Measurements from ENCODE around the gene MYO7B. TPM values are rescaled to one million over a fixed set of nuclear protein-coding genes. Genes with fewer than 3 reads are reported as not detected.
A peak's percentile ranks its signal among the peaks of the same experiment; 100 is the strongest.

The MYO7B gene
- total and polyA plus RNA-seq, 2 experiments from 2014 or later: 17.6 to 20.1 TPM

DNA sequence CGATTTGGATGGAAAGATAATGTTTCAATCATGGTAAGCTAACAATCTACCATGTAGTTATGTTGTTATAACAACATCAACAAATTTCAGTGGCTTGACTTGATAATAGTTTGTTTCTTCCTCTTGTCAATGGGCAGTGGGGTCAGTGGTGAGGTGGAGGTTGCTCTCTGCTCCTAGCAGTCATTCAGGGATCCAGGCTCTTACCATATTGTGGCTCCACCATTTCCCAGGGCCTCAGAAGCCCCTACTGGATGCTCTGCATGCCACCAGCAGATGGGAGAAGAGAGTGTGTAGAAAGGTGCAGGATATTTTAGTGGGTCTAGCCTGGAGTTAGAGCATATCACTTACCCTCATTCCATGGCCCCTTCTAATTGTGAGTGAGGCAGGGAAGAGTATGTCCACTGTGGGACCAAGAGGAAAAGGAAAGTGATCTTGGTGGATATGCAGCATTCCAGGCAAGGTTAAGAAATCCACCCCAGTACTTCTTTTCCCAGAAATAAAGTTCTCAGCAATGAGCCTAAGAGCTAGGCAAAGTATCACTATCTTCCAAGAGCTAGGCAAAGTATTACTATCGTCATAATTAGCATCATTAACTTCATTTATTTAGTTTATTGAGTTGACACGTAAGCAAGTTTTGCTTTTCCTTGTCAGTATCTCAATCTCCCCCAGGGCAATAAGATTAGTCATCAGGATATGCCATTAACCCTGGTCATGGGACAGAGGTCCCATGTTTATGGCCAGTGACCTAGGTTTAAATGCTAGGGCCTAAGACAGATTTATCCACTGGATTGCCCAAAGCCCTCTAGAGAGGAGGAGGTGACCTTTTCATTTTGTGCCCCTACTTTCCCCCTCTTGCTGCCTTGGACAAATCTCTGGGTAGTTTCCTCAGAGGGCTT, 5.0 kb upstream of the MYO7B start:
- Histone ChIP-seq H2AFZ (no peak overlapping the region), H3K36me3 (replicated peaks; ENCODE audit: insufficient read depth, low read depth) (no peaks in the 10 kb centered on the region), H3K4me3 (no peak overlapping the region), H3K4me1 (ENCODE audit: insufficient read depth) (peaks cover 3% of the 10 kb centered on the region), H3K79me2 (peaks cover 6% of the 10 kb centered on the region), H3K9me2 (replicated peaks; ENCODE audit: insufficient read depth) (no peaks in the 10 kb centered on the region), H3K27ac (peak overlapping the region; percentile 88), H4K20me1 (ENCODE audit: insufficient read depth, poor library complexity, severe bottlenecking) (no peaks in the 10 kb centered on the region), H3K9me3 (ENCODE audit: low read depth) (no peaks in the 10 kb centered on the region), H3K4me2 (no peak overlapping the region), H3K27me3 (no peaks in the 10 kb centered on the region)
- no peak for DNase-seq (ENCODE audit: low spot score)
- TF ChIP-seq EZH2 (IDR thresholded peaks at IDR 0.05; ENCODE audit: borderline replicate concordance): no peak
- peak; percentile 4 for TF ChIP-seq CTCF (IDR thresholded peaks at IDR 0.05; ENCODE audit: poor library complexity)
- 80% methylated on average over 3 of the region's 3 CpGs for WGBS (ENCODE audit: low lambda C conversion rate, missing lambda C conversion rate)

GRCh38 chr2:127531221-127531648, 4.2 kb upstream of the MYO7B start:
- Histone ChIP-seq H3K9me2 (replicated peaks; ENCODE audit: insufficient read depth) (no peaks in the 10 kb centered on the region), H3K27ac (peak overlapping the region; percentile 88), H3K36me3 (replicated peaks; ENCODE audit: insufficient read depth, low read depth) (no peaks in the 10 kb centered on the region), H3K4me3 (no peak overlapping the region), H4K20me1 (ENCODE audit: insufficient read depth, poor library complexity, severe bottlenecking) (no peaks in the 10 kb centered on the region), H3K4me1 (ENCODE audit: insufficient read depth) (peaks cover 3% of the 10 kb centered on the region), H2AFZ (no peak overlapping the region), H3K4me2 (no peak overlapping the region), H3K27me3 (no peaks in the 10 kb centered on the region), H3K79me2 (no peaks in the 10 kb centered on the region), H3K9me3 (ENCODE audit: low read depth) (no peaks in the 10 kb centered on the region)
- no peak for DNase-seq (ENCODE audit: low spot score)
- WGBS (ENCODE audit: low lambda C conversion rate, missing lambda C conversion rate): 73% methylated on average over 4 of the region's 4 CpGs
- no peak for TF ChIP-seq EZH2phosphoT487 (IDR thresholded peaks at IDR 0.05; ENCODE audit: low read depth, severe bottlenecking, unreplicated experiment)
- no peak for TF ChIP-seq CTCF (IDR thresholded peaks at IDR 0.05; ENCODE audit: poor library complexity)
- no peak for TF ChIP-seq EZH2 (IDR thresholded peaks at IDR 0.05; ENCODE audit: borderline replicate concordance)

DNA sequence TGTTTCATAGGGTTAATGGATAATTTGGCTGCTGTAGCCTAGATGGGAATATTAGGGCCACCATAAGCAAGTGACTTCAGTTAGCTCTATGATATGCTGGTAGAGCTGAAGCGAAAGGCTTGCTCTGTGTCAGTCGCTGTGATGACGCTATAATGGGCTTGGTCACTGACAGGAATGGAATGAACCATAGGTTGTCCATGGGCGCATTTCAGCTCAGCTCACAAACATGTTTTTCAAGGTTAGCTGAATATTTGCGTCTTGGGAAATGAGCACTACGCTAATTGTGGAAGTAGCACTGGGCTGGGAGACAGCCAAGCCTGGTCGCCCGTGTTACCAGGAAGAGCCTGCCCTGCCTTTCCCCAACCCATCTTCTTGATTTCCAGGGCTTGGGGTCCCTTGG, 3.2 kb upstream of the MYO7B start:
- Histone ChIP-seq H3K27ac (peak overlapping the region; percentile 88), H3K4me1 (ENCODE audit: insufficient read depth) (peaks cover 3% of the 10 kb centered on the region), H3K9me3 (ENCODE audit: low read depth) (no peaks in the 10 kb centered on the region), H4K20me1 (ENCODE audit: insufficient read depth, poor library complexity, severe bottlenecking) (no peaks in the 10 kb centered on the region), H3K27me3 (no peaks in the 10 kb centered on the region), H3K36me3 (replicated peaks; ENCODE audit: insufficient read depth, low read depth) (no peaks in the 10 kb centered on the region), H3K9me2 (replicated peaks; ENCODE audit: insufficient read depth) (no peaks in the 10 kb centered on the region), H3K79me2 (peaks cover 3% of the 10 kb centered on the region), H2AFZ (no peak overlapping the region), H3K4me2 (no peak overlapping the region), H3K4me3 (no peak overlapping the region)
- DNase-seq (ENCODE audit: low spot score): no peak
- no peak for TF ChIP-seq CTCF (IDR thresholded peaks at IDR 0.05; ENCODE audit: poor library complexity)
- TF ChIP-seq EZH2phosphoT487 (IDR thresholded peaks at IDR 0.05; ENCODE audit: low read depth, severe bottlenecking, unreplicated experiment): no peak
- no peak for TF ChIP-seq EZH2 (IDR thresholded peaks at IDR 0.05; ENCODE audit: borderline replicate concordance)
- WGBS (ENCODE audit: low lambda C conversion rate, missing lambda C conversion rate): 94% methylated on average over 8 of the region's 8 CpGs

Measured in hepatocyte (in vitro differentiated cells).